ENCODE measurements around the gene NRGN. TPM values are rescaled to one million over a fixed set of nuclear protein-coding genes. Genes with fewer than 3 reads are reported as not detected.

NRGN gene
- total RNA-seq, 4 donors from 2014 or later, result 0.66 to 2.4 (median 1.8) TPM

DNA sequence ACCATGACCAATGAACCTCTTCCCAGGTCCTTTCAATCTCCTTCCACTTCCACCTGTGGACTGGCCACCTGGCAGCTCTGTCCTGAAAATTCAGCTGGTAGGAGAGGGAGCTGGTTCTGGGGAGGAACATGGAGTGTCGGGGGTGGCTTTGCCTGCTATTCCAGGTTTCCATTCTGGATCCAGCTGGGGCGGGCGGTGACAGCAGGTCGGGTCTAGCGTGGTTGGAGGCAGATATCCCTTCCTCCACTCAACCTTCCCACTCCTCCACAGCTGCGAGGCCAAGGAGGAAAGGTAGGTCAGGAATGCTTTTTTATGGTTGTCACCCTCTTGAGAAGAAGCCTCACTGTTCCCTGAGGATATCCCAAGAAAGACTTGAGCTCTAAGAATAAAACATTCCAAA, 3.3 kb downstream of the NRGN start:
- TF ChIP-seq POLR2AphosphoS5 (IDR thresholded peaks at IDR 0.05), result no peak
- no peak for TF ChIP-seq EP300 (IDR thresholded peaks at IDR 0.05)
- no peak for TF ChIP-seq POLR2A (IDR thresholded peaks at IDR 0.05)
- TF ChIP-seq CTCF (IDR thresholded peaks at IDR 0.05), result no peak
- Histone ChIP-seq H3K36me3 (no peaks in the 10 kb centered on the region), H3K4me1 (peaks cover 0 to 50% (median 25%) of the 10 kb centered on the region in 3 donors), H3K27ac (no peak overlapping the region), H3K27me3 (peaks cover 99% of the 10 kb centered on the region), H3K9me3 (no peaks in the 10 kb centered on the region), H3K4me3 (no peak overlapping the region)
- ATAC-seq, result no peak
- WGBS, 2 donors (ENCODE audit: low coverage in 1 of 2), result 38 to 77% methylated on average over 1 to 3 of the region's 6 CpGs

GRCh38 chr11:124745270-124745834, 5.6 kb downstream of the NRGN start:
- no peak overlapping the region for H3K27ac ChIP-seq
- H3K9me3 ChIP-seq, result no peaks in the 10 kb centered on the region
- 20 to 44% methylated on average over 2 to 6 of the region's 44 CpGs for WGBS, 2 donors (ENCODE audit: low coverage in 1 of 2)
- no peak for TF ChIP-seq EP300 (IDR thresholded peaks at IDR 0.05)
- no peak for TF ChIP-seq POLR2AphosphoS5 (IDR thresholded peaks at IDR 0.05)
- no peak for ATAC-seq
- H3K36me3 ChIP-seq, result no peaks in the 10 kb centered on the region
- peaks cover 0 to 36% (median 18%) of the 10 kb centered on the region in 3 donors for H3K4me1 ChIP-seq
- peaks cover 100% of the 10 kb centered on the region for H3K27me3 ChIP-seq
- peak overlapping the region in 1 of 2 donors; percentile 55 for H3K4me3 ChIP-seq

GRCh38 chr11:124745835-124746620, 6.3 kb downstream of the NRGN start:
- WGBS, 2 donors (ENCODE audit: low coverage in 1 of 2), result 14 to 17% methylated on average over 20 to 27 of the region's 41 CpGs
- Histone ChIP-seq H3K4me1 (peaks cover 0 to 29% (median 12%) of the 10 kb centered on the region in 3 donors), H3K27ac (peak overlapping the region in 3 of 4 donors; percentile 30 to 57 (median 45)), H3K4me3 (peak overlapping the region; percentile 18 to 55), H3K27me3 (peaks cover 100% of the 10 kb centered on the region), H3K9me3 (no peaks in the 10 kb centered on the region), H3K36me3 (no peaks in the 10 kb centered on the region)
- TF ChIP-seq EP300 (IDR thresholded peaks at IDR 0.05) (no peak), POLR2AphosphoS5 (IDR thresholded peaks at IDR 0.05) (no peak), POLR2A (IDR thresholded peaks at IDR 0.05) (no peak), CTCF (IDR thresholded peaks at IDR 0.05) (no peak)
- ATAC-seq, result no peak

DNA sequence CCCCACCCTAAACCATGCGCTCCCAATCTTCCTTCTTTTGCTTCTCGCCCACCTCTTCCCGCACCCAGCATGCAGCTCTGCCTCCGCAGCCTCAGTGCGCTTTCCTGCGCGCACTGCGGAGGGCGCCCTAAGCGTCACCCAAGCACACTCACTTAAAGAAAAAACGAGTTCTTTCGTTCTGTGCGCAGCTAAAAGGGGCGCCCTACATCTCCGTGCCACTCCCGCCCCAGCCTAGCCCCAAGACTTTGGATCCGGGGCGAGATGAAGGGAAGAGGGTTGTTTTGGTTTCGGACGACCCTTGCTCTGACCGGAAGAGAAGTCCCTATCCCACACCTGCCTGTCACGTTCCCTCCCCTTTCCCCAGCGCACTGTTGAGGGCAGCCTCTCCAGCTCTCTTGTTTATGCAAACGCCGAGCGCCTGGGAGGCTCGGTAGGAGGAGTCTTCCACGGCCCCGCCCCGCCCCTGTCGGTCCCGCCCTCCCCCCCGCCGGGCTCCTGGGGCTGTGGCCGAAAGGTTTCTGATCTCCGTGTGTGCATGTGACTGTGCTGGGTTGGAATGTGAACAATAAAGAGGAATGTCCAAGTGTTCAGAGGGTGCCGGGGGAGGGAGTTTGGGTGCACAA, 7.0 kb downstream of the NRGN start:
- Histone ChIP-seq H3K4me1 (peaks cover 0 to 30% (median 12%) of the 10 kb centered on the region in 3 donors), H3K9me3 (no peaks in the 10 kb centered on the region), H3K36me3 (no peaks in the 10 kb centered on the region), H3K27ac (peak overlapping the region in 3 of 4 donors; percentile 39 to 57 (median 45)), H3K27me3 (peaks cover 100% of the 10 kb centered on the region), H3K4me3 (peak overlapping the region; percentile 18 to 55)
- WGBS, 2 donors (ENCODE audit: low coverage in 1 of 2), result 1 to 11% methylated on average over 7 to 18 of the region's 37 CpGs
- TF ChIP-seq EP300 (IDR thresholded peaks at IDR 0.05), result no peak
- peak in 1 of 4 experiments; percentile 43 for TF ChIP-seq CTCF (IDR thresholded peaks at IDR 0.05)
- TF ChIP-seq POLR2A (IDR thresholded peaks at IDR 0.05), result no peak
- peak; percentile 73 for ATAC-seq

DNA sequence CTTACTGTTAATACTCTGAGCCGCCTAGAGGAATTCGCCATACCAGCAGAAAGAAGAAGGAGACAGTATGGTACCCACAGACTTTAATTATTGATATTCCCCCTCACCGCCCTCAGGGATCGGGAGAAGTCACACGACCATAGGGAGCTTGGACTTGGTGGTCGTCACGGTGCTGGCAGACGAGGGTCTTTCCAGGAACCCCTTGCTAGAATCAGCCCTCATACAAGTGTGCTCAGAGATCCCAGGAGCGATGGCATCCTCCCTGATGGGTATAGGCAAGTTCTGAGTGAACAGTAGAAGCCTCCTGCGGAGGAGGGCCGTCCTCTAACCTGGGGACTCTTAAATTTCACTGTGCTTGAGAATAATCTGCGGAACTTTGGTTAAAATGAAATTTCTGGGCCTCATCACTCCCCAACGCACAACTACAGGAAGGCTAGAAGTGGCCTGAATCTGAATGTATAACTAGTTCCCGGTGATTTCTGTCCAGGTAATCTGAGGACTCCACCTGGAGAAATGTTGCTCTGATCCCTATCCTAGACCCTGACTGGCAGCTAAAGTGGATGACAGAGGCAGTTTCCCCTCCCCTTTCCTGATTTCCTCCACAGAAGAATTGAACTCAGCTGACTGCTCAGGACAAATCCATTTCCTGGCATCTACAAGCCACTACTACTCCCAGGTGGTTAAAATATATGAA, 7.8 kb downstream of the NRGN start:
- Histone ChIP-seq H3K27me3 (peaks cover 100% of the 10 kb centered on the region), H3K9me3 (no peaks in the 10 kb centered on the region), H3K4me3 (peak overlapping the region in 1 of 2 donors; percentile 55), H3K27ac (peak overlapping the region in 3 of 4 donors; percentile 39 to 57 (median 45)), H3K4me1 (peaks cover 0 to 36% (median 12%) of the 10 kb centered on the region in 3 donors), H3K36me3 (no peaks in the 10 kb centered on the region)
- 42 to 45% methylated on average over 5 to 13 of the region's 14 CpGs for WGBS, 2 donors (ENCODE audit: low coverage in 1 of 2)
- TF ChIP-seq EP300 (IDR thresholded peaks at IDR 0.05) (no peak), POLR2A (IDR thresholded peaks at IDR 0.05) (no peak), POLR2AphosphoS5 (IDR thresholded peaks at IDR 0.05) (no peak), CTCF (IDR thresholded peaks at IDR 0.05) (no peak)
- ATAC-seq, result no peak

Measured in gastroesophageal sphincter (tissue), 4 donors.